GM18867 (cell line): ENCODE results near the gene SLC41A2.
"Not testable (repeated sequence)": the region's sequence is repeated elsewhere in the genome, so short reads cannot be mapped to it uniquely, and the experiment has no call there.

Experiments used
- ATAC-seq: cut with Tn5 transposase; IDR thresholded peaks from one replicate; pipeline ENCODE4 v1.9.1; 2021; ENCODE audit warnings: mild to moderate bottlenecking, moderate library complexity; ENCODE audit not compliant: unreplicated experiment

Gene SLC41A2

DNA sequence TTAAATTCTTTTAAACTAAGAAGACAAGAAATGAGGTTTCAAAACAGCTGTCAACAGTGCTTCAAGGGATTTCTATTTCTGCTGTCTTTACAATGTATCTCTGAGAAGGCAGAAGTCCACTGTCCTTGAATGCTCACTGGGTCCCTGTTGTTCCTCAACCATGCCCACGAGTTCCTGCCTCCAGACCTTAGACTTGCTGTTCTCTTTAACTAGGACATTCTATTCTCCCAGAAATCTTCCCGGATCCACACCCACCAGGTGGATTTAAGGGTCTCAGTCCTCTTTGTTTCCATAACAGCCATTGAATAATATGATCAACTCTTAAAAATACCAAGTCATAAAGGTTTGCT, 6.7 kb upstream of the SLC41A2 start:
- ATAC-seq: no peak

GRCh38 chr12:104964167-104964855, 6.2 kb upstream of the SLC41A2 start:
- no peak for ATAC-seq

DNA sequence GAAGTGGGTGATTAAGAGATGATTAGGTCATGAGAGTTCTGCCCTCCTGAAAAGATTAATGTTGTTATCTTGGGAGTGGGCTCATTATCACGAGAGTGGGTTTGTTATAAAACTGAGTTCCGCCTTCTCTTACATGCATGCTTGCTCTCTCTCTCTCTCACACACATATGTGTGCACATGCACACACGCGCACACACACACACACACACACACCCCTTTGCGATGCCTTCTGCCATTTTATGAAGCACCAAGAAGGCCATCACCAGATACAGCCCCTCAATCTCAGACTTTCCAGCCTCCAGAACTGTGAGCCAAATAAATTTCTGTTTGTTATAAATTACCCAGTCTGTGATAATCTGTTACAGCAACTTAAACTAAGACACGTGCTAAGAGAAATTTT, 5.7 kb upstream of the SLC41A2 start:
- ATAC-seq: no peak

DNA sequence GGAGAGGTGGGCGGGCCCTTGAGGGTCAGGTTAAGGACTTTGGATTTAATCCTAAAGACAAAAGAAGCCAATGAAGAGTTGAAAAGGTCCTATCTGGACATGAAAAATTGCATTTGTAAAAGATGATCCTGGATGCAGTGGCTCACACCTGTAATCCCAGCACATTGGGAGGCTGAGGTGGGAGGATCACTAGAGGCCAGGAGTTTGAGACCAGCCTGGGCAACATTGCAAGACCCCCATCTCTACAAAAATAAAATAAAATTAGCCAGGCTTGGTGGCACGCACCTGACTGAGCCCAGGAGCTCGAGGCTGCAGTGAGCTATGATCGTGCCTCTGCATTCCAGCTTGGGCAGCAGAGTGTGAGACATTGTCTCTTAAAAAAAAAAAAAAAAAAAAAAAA, 2.4 kb upstream of the SLC41A2 start:
- ATAC-seq: no peak

DNA sequence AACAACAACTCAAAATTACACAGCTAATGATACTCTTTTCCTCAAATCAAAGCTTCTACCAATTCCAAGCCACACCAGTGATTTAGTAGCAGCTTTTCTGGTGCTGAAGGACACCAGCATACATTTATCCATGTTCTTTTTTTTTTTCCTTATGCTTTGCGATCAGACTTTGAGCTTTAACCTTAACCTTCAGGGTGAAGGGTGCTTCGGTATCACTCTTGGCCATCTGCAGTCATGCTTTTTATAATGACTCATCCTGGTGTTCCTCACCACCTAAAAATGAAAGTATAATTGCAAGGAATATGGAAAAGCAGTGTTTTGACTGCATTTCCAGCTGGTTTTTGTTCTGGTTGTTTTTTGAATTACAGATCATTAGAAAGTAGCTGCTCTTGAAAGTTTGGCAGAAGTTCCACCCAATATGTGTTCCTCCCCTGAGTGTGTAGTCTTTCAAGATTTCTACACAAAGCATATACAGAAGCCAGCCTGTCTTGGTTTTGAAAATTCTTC, 1.3 kb upstream of the SLC41A2 start:
- no peak for ATAC-seq

- no peak for ATAC-seq
Measured at GRCh38 chr12:104958805-104959334, 780 bp upstream of the SLC41A2 start.

GRCh38 chr12:104957719-104958000, 430 bp downstream of the SLC41A2 start:
- ATAC-seq: peak; percentile 26

DNA sequence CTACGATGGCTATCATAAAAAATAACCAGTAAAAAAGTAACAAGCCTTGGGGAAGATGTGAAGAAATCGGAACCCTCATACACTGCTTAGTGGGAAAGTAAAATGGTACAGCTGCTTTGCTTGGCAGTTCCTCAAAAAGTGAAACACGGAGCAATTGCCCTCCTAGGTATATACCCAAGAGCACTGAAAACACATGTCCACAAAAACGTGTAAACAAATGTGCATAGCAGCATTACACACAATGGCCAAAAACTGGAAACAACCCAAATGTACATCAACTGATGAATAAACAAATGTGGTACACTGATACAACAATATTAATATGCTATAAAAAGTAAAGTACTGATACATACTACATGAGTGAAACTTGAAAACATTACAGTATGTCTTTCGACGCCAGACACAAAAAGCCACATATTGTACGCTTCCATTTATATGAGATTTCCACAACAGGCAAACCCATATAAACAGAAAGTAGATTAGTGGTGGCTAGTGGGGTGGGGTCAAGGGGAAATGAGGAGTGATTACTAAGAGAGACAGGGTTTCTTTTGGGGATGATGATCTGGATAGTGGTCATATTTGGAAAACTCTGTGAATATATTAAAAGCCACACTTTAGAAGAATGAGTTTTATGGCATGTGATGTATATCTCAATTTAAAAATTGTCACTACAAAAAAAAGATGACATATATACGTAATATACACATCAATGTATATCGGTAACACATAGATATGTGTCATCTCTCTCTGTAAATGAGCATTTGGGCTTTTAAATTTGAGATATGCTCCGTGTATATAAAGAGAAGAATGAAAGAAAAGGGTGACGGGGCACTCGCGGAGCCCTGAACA, 996 bp downstream of the SLC41A2 start:
- ATAC-seq: no peak

DNA sequence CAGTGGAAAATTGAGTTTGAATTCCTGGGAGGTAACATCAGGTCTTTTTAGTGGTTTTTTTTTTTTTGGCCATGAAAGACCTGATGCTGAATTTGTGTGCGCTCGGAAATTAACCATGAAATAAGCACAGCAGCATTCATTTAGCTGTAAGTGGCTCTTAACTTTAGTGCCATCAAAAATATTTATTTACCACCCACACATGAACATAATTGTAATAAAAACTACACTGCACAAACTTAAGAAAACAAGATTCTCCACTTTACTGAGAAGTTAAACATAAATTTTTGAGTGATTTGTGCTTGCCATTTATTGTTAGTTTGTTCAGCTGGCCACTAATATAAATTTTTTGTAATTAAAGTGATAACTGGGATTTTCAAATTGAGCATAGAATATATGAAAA, 2.4 kb downstream of the SLC41A2 start:
- ATAC-seq: no peak

DNA sequence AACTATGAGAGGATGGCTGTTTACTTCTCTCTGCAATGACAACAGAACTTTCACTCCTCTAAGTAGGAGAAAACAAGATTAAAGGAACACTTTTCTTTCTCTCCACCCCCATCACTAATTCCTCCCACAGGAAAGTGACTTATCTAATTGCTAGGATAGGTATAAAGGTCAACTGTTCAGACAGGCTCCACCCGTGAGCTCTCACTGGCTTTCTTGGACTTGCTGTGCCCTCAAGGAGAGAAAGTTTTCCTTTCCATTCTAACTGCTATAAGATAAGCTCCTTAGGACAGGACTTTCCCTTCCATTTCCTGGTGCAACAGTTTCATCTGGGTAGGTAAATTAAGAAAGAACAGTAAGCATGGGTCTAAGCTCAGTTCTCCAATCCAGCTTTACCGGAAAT, 4.8 kb downstream of the SLC41A2 start:
- no peak for ATAC-seq

GRCh38 chr12:104952816-104953215, 5.3 kb downstream of the SLC41A2 start:
- ATAC-seq: no peak

DNA sequence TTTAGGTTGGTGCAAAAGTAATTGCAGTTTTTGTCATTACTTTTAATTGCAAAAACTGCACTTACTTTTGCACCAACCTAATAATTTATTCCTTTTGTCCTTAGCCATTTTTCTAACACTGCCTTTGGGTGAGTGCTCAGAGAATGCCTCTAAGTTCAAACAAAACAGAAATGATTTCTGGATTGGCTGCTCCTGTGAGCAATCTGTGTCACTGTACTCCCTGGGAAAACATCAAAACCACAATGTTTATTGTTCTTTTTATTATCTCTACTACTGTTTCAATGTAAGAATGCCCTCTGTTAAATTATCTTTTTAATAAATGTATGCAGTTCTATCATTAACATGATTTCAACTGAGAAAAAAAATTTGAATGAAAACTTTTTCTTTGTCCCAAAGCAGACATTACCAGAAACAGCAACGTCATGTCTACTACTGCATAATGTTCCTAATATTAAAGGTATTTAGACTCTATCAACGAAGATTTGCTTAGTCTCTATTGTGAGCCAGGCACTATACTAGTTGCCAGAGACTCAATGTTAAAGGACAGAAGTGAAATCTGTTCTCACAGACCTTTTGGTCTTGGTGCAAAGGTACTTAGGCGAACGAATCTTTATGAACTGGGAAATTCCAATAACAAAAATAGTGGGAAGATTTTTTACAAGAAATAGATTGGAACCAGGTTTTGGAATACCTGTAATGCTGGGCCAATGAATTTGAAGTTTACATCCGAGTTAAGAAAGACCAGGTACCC, 6.2 kb downstream of the SLC41A2 start:
- ATAC-seq: no peak

- not testable (repeated sequence) for ATAC-seq
Measured at GRCh38 chr12:104948716-104949115, 9.4 kb downstream of the SLC41A2 start.

- no peak for ATAC-seq
Measured at GRCh38 chr12:104944252-104944651, 13.8 kb downstream of the SLC41A2 start.

GRCh38 chr12:104943401-104943800, 14.7 kb downstream of the SLC41A2 start:
- not testable (repeated sequence) for ATAC-seq

DNA sequence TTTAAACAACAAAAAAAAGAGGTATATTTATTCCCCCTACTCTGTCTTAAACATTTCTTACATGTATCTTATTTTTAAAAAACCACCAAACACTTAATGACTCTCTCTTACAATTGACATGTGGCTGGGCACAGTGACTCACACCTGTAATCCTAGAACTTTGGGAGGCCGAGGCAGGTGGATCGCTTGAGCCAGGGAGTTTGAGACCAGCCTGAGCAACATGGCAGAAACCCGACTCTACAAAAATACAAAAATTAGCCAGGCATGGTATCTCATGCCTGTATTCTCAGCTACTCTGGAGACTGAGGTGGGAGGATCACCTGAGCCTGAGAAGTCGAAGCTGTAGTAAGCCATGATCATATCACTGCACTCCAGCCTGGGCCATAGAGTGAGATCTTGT, 16.0 kb downstream of the SLC41A2 start:
- no peak for ATAC-seq

- no peak for ATAC-seq
Measured at GRCh38 chr12:104941454-104941853, 16.6 kb downstream of the SLC41A2 start.

GRCh38 chr12:104939089-104939488, 19.0 kb downstream of the SLC41A2 start:
- ATAC-seq: no peak

DNA sequence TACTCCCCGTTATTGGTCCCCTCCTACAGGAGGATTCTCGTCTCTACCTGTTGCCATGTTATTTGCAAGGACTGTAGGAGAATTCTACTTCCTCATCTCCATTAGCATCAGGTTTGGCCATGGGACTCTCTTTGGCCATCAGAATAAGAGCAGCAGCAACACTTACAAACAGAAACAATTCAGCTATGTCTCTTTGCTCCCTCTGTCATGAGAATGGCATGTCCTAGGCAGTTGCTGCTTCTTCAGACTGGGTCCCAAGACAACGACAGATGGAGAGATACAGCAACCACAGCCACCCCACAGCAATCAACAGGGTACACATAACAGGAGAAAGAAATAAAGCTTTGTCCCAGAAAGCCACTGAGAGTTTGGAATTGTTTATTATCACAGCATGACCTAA, 19.7 kb downstream of the SLC41A2 start:
- ATAC-seq: no peak

DNA sequence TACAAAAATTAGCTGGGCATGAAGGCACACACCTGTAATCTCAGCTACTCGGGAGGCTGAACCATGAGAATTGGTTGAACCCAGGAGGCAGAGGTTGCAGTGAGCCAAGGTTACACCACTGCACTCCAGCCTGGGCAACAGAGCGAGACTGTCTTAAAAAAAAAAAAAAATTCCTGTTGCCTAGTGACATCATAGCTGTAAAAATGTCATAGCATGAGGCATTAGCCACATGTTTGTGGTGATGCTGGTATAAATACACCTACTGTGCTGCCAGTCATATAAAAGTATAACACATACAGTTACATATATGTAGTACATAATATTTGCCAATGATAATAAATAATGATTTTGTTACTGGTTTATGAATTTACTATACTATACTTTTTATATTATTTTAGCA, 22.2 kb downstream of the SLC41A2 start:
- ATAC-seq: no peak

GRCh38 chr12:104933778-104934177, 24.3 kb downstream of the SLC41A2 start:
- no peak for ATAC-seq

GRCh38 chr12:104933128-104933527, 25.0 kb downstream of the SLC41A2 start:
- no peak for ATAC-seq
